DMS53 (cell line): ENCODE data around the gene CTDSPL.
A peak's percentile ranks its signal among the peaks of the same experiment; 100 is the strongest.

Experiments used
- DNase-seq: peaks from one replicate; lab custom pipeline; 2025; lab: John Stamatoyannopoulos, UW

CTDSPL gene

GRCh38 chr3:37943631-37944314 lies 82.1 kb downstream of the CTDSPL start:
- no peak for DNase-seq

- DNase-seq = no peak
These were observed 82.7 kb downstream of the CTDSPL start for GRCh38 chr3:37944391-37944842.

- no peak for DNase-seq
These were observed 83.6 kb downstream of the CTDSPL start for GRCh38 chr3:37945156-37945806.

- no peak for DNase-seq
These were observed 84.3 kb downstream of the CTDSPL start for GRCh38 chr3:37945807-37946530.

- no peak for DNase-seq
These were observed 84.8 kb downstream of the CTDSPL start for GRCh38 chr3:37946531-37946889.

GRCh38 chr3:37949866-37950265 lies 88.2 kb downstream of the CTDSPL start:
- no peak for DNase-seq

- no peak for DNase-seq
These were observed 90.9 kb downstream of the CTDSPL start for GRCh38 chr3:37952564-37952963.

- DNase-seq = no peak
These were observed 91.5 kb downstream of the CTDSPL start for GRCh38 chr3:37953226-37953625.

- DNase-seq = no peak
These were observed 92.2 kb downstream of the CTDSPL start for GRCh38 chr3:37953707-37954394.

- no peak for DNase-seq
These were observed 93.2 kb downstream of the CTDSPL start for GRCh38 chr3:37954881-37955280.

GRCh38 chr3:37955918-37956707 lies 94.4 kb downstream of the CTDSPL start:
- no peak for DNase-seq

- DNase-seq = no peak
These were observed 95.3 kb downstream of the CTDSPL start for GRCh38 chr3:37956723-37957538.

- DNase-seq = no peak
These were observed 95.9 kb downstream of the CTDSPL start for GRCh38 chr3:37957539-37957936.

GRCh38 chr3:37961622-37962431 lies 100.1 kb downstream of the CTDSPL start:
- DNase-seq = no peak

GRCh38 chr3:37963016-37963415 lies 101.3 kb downstream of the CTDSPL start:
- DNase-seq = no peak

GRCh38 chr3:37963635-37964034 lies 102.0 kb downstream of the CTDSPL start:
- DNase-seq = no peak

- no peak for DNase-seq
These were observed 102.5 kb downstream of the CTDSPL start for GRCh38 chr3:37964146-37964545.

- DNase-seq = peak; percentile 4
These were observed 103.0 kb downstream of the CTDSPL start for GRCh38 chr3:37964716-37965115.

- DNase-seq = peak; percentile 53
These were observed 105.7 kb downstream of the CTDSPL start for GRCh38 chr3:37967260-37967881.

GRCh38 chr3:37968199-37968598 lies 106.5 kb downstream of the CTDSPL start:
- no peak for DNase-seq
